Measurements from ENCODE around the gene ADO.

The ADO gene

DNA sequence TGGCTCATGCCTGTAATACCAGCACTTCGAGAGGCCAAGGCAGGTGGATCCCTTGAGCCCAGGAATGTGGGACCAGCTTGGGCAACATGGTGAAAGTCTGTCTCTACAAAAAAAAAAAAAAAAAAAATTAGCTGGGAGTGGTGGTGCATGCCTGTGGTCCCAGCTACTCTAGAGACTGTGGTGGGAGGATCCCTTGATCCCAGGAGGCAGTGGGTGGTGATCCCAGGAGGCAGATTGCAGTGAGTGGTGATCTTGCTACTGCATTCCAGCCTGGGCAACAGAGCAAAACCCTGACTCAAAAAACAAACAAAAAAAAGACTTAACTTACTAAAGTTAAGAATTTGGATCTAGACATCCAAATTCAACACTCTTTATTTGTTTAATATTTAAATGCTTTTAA lies 10.2 kb upstream of the ADO start:
- DNase-seq = no peak

DNA sequence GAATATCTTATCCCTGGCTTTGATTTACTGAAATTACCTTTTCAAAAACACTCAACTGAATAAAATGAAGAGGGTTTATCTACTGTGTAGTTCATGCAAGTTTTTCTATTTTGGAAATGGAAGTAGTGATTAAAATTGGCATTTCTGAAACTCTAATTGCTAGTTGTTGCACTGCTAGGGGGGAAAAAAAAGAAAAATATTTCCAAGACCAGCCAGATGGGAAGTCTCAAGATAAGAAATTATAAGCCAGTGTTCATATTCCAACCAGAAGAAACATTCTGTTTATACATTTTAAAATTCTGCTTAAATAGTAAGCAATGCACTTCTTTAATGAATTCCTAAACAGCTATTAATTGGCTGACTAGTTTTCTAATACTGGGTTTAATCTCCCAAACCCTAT lies 9.4 kb upstream of the ADO start:
- no peak for DNase-seq

GRCh38 chr10:62795762-62796161 lies 8.8 kb upstream of the ADO start:
- no peak for DNase-seq

GRCh38 chr10:62796896-62797295 lies 7.6 kb upstream of the ADO start:
- no peak for DNase-seq

DNA sequence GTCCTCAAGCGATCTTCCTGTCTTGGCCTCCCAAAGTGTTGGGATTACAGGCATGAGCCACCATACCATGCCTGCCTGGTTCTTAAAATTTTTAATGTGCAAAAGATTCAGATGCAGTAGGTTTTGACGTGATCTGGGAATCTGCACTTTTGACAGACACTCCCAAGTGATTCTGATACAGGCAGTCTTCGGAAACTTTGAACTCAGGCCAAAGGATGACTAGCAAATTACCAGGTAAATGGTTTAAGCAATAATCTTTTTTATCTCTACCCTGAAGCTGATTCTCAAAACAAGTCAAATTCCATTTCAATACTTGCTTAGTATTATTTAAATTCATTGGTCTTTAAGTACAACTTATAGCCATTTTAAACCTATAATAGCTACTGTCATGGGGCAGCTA lies 2.6 kb upstream of the ADO start:
- no peak for DNase-seq

- no peak for DNase-seq
Measured at GRCh38 chr10:62803724-62804355, 680 bp upstream of the ADO start.

DNA sequence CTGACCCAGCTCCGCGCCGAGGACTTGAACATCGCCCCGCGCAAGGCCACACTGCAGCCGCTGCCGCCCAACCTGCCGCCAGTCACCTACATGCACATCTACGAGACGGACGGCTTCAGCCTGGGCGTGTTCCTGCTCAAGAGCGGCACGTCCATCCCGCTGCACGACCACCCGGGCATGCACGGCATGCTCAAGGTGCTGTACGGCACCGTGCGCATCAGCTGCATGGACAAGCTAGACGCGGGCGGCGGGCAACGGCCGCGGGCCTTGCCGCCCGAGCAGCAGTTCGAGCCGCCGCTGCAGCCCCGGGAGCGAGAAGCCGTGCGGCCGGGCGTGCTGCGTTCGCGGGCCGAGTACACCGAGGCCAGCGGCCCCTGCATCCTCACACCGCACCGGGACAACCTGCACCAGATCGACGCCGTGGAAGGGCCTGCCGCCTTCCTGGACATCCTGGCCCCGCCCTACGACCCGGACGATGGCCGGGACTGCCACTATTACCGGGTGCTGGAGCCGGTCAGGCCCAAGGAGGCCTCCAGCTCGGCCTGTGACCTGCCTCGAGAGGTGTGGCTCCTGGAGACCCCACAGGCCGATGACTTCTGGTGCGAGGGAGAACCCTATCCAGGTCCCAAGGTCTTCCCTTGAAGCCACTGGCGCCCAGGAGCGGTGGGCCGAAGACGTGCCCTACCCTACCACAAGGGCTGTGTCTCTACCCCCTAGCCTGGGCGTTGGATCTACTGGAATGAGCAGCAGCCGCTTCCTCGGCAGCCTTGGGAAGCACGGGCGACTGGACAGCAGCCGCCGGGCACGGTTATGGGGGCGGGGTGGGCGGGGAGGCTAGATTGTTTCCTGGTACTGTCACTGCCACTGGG lies 945 bp downstream of the ADO start:
- no peak for DNase-seq

DNA sequence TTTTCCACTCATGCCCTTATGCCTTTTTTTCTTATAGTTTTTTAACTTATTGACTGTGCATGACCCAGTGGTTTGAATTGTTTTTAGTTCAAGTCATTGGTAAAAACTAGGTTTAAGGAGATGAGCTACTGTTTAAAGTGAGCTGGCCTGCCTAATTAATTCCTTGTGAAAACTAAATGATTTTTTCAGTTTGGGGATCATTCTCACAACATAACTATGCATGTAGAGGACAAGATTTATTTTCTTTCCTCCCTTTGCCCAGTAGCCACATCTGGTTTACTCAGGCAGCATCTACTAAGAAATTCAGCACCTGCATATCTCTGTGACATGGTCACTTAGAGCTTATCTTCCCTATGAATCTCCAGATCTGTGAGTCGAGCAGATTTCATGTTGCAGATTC lies 1.7 kb downstream of the ADO start:
- DNase-seq = no peak

DNA sequence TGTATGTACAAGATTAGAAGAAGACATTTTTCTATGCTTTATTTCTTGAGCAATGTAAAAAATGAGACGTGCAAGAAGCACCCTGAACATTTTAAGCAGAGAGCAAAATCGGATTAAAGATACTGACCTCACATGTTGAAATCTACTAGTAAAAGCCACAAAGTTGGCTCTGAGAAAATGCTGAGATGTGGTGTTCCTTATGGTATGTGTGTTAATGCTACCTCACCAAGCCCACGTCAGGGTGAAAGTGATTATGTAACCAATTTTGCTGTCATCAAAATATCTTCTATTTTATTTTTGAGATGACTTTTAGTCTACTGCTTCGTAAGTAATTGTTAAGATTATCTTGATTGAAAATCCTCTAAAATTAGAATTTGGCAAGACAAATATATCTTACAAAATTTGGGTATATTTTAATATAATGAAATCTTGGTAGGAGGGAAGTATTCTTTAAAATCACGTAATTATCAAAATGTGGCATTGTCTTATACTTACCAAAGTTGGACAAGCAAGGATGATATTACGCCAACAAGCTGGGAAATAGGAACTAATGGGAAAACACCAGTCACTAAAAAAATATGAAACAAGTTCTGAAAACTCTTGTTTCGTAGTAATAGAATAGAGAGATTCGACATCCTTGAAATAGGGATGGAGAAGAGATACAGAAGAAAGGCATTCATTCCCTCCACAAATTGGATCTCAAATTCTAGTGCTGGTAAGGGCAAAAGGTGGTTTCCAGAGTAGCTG lies 5.8 kb downstream of the ADO start:
- DNase-seq = no peak

- peak in 1 of 4 experiments; percentile 2 for DNase-seq
Measured at GRCh38 chr10:62811159-62811875, 6.8 kb downstream of the ADO start.

DNA sequence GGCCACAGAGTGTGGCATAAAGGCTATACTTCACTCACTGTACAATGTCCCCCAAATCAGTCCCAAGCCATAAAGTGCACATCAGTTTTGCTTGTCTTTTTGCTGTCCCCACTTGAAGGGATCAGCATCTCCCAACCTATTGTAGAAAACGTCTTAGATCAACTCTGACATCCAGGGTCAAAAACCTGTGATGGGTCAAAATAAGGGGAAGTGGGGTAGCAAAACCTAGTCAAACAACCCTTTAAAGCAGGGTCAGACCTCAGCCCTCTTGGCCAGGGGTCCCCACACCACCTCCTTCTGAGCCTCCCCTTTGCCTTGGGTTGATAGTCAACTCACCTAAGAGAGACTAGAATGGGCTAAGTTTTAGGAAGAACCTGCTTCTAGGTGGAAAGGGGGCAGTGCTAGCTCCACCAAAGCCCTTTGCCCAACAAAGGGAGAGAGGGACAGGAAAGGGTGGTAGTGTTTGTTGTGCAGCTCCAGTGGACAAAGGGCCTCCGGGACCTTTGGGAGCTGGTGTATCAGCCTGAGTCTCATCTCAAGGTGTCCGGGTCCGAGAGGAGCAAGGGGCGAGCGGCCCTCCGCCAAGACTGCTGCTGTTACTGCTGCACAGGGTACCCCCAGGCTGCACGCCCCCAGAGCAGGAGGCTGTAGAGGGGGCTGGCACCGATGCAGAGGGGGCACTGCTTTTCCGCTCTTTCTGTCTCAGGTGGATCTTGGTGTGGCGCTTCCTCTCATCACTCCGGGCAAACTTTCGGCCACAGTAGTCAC lies 8.3 kb downstream of the ADO start:
- peak in 1 of 4 experiments; percentile 5 for DNase-seq

GRCh38 chr10:62813453-62813852 lies 8.9 kb downstream of the ADO start:
- DNase-seq = no peak

DNA sequence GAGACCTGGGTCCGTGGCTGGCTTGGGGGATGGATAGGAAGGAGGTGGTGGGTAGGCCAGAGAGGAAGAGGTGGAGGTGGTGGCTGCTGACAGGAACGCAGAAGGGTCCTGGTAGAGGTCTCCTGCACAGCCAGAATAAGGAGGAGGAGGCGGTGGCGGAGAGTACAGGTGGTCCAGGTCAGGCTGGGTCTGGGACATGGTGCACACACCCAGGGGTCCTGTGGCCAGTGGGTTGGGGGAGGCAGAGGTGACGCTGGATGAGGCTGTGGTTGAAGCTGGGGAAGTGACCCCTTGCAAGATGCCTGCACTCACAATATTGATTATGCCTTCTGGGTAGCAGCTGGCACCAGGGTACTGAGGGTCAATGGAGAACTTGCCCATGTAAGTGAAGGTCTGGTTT lies 9.5 kb downstream of the ADO start:
- no peak for DNase-seq

- no peak for DNase-seq
Measured at GRCh38 chr10:62814756-62815380, 10.3 kb downstream of the ADO start.

- DNase-seq = peak in 2 of 4 experiments; percentile 8 to 21
Measured at GRCh38 chr10:62815381-62816075, 11.0 kb downstream of the ADO start.

DNA sequence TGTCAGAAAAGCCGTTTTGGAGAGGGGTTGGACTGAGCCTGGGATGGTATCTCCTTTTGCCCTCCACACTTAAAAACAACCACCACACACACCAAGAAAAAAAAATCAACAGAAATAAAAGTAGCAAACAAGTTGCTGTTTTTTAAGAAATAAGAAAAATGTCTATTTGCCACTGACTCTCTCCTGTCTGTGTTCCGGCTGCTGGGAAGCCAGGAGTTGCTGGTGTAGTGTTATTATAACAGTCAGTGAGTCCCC lies 11.5 kb downstream of the ADO start:
- DNase-seq = no peak

DNA sequence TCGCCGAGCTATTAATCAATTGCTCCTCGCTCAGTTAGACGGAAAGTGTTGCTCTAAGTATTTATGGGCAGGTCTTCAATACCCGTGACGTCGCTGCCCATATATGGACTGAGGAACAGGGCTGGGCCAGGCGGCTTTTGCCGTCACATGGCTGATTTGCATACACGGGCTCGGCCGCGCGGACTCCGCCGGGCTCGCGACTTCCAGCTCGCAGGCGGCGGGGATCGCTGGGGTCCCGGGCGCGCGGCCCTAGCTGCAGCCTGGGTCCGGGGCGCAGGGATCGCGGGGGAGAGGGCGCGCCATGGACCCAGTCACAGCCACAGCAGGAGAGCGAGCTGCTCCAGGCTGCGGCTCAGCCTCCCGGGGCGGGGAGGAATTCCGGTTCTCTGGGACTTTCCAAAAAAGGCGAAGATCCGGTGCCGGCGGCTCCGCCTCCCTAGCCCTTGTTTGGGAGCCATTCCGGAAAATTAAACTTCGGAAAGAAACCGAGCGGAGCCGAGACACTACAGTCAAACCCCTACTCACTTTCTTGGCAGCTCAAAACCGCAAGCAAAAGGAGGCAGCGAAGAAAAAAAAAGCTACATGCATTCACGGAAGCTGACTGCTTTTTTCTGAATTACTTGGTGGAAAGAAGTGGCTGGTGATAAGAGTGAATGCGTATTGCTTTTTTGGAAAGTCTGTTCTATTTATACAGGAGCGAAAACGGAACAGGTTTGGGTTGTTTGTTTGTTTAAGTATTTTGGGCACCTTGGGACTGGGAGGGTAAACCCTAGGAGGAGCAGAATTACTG lies 12.0 kb downstream of the ADO start, which contains the start of gene EGR2:
EGR2 (minus strand) TSS at position 36 of the 790 bp plus-strand sequence. CDS start 337 bp downstream, outside the sequence.
- peak; percentile 89 to 93 (median 93) for DNase-seq

- DNase-seq = peak; percentile 22 to 34 (median 30)
Measured at GRCh38 chr10:62817121-62817765, 12.7 kb downstream of the ADO start.

DNA sequence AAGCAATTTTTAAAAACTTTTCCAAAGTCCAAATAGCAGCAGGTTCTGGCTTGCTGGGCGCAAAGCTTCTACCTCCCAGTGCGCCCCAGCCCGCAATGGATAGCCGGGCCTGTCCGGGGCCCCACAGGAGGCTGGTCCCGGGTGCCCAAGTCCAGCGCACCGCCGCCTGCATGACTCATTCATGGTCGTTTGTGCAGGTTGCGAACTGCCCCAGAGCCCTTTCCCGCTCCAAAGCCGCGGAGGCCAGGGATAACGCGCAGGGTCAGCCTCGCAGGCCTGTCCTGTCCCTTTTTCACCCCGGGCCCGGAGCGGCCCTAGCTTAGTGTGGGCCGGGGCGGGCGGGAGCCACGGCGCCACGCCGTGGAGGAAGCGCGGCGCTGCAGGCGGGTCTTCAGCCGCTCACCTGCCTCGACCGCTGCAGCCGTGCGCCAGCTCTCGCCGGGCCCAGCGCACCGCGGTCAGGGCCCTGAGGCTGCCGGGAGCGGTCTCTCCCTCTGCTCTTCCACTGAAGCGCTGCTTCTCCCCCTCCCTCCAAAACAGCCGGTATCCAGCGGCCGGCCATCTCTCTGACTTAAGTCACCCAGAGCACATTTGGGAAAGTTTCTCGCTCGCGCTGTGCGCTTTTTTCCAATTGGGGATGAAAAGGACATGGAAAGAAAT lies 13.4 kb downstream of the ADO start:
- peak; percentile 32 to 69 (median 46) for DNase-seq
